NCI-H2196 (cell line): Measurements from ENCODE around the gene FAM81B.

Experiments
- DNase-seq: peaks from one replicate; lab custom pipeline; 2025; ENCODE audit not compliant: unreplicated experiment; lab: John Stamatoyannopoulos, UW

The FAM81B gene

GRCh38 chr5:95471487-95471886, 80.3 kb downstream of the FAM81B start:
- no peak for DNase-seq

- DNase-seq, result no peak
Measured at GRCh38 chr5:95471942-95472341, 80.8 kb downstream of the FAM81B start.

- no peak for DNase-seq
Measured at GRCh38 chr5:95484421-95484820, 93.3 kb downstream of the FAM81B start.

- DNase-seq, result no peak
Measured at GRCh38 chr5:95486191-95486590, 95.0 kb downstream of the FAM81B start.

GRCh38 chr5:95487880-95488279, 96.7 kb downstream of the FAM81B start:
- no peak for DNase-seq
